Measurements from ENCODE around the gene UBE2G2.

Gene UBE2G2

GRCh38 chr21:44742418-44743153 is 59.0 kb downstream of the UBE2G2 start:
- DNase-seq: no peak

- no peak for DNase-seq
Measured at GRCh38 chr21:44741921-44742320, 59.7 kb downstream of the UBE2G2 start.

GRCh38 chr21:44740742-44741141 is 60.9 kb downstream of the UBE2G2 start:
- DNase-seq: peak; percentile 37

GRCh38 chr21:44739316-44739715 is 62.3 kb downstream of the UBE2G2 start:
- no peak for DNase-seq

- DNase-seq: no peak
Measured at GRCh38 chr21:44738621-44739020, 63.0 kb downstream of the UBE2G2 start.

GRCh38 chr21:44737706-44738354 is 63.8 kb downstream of the UBE2G2 start:
- DNase-seq: peak; percentile 56

- no peak for DNase-seq
Measured at GRCh38 chr21:44736291-44737004, 65.2 kb downstream of the UBE2G2 start.

GRCh38 chr21:44735821-44736220 is 65.8 kb downstream of the UBE2G2 start:
- no peak for DNase-seq

GRCh38 chr21:44734841-44735240 is 66.8 kb downstream of the UBE2G2 start:
- DNase-seq: no peak

- DNase-seq: no peak
Measured at GRCh38 chr21:44734026-44734745, 67.4 kb downstream of the UBE2G2 start.

- DNase-seq: no peak
Measured at GRCh38 chr21:44732956-44733355, 68.7 kb downstream of the UBE2G2 start.

- DNase-seq: no peak
Measured at GRCh38 chr21:44732263-44732662, 69.4 kb downstream of the UBE2G2 start.

GRCh38 chr21:44730951-44731579 is 70.6 kb downstream of the UBE2G2 start:
- DNase-seq: no peak

GRCh38 chr21:44730028-44730395 is 71.6 kb downstream of the UBE2G2 start:
- no peak for DNase-seq

GRCh38 chr21:44729336-44730027 is 72.1 kb downstream of the UBE2G2 start:
- DNase-seq: no peak

GRCh38 chr21:44728716-44729115 is 72.9 kb downstream of the UBE2G2 start:
- no peak for DNase-seq

- no peak for DNase-seq
Measured at GRCh38 chr21:44727757-44728156, 73.9 kb downstream of the UBE2G2 start.

- DNase-seq: no peak
Measured at GRCh38 chr21:44727321-44727720, 74.3 kb downstream of the UBE2G2 start.

- DNase-seq: no peak
Measured at GRCh38 chr21:44726826-44727225, 74.8 kb downstream of the UBE2G2 start.

GRCh38 chr21:44724926-44725325 is 76.7 kb downstream of the UBE2G2 start:
- DNase-seq: no peak

GRCh38 chr21:44724196-44724595 is 77.4 kb downstream of the UBE2G2 start:
- DNase-seq: no peak

All from DMS 273 treated with DMSO at 0.1 percent for 48 hours (cell line).